Gastrocnemius medialis (tissue), 4 donors: Measurements from ENCODE around the gene KCNQ1. TPM values are rescaled to one million over a fixed set of nuclear protein-coding genes. Genes with fewer than 3 reads are reported as not detected.

Experiments used
- ATAC-seq, 2 donors: fragments of 150-250 bp; one replicate each; pipeline ENCODE4 v1.9.1; 2016
- DNase-seq, 2 donors: peaks; one replicate each; pipeline ENCODE4 v3.0.0-alpha.2; 2019
- H3K27ac ChIP-seq, 4 donors: fragments of 200-600 bp; sonication (generic); 1 replicate in 1 of 4; 2 replicates in 3 of 4; pipeline ENCODE4 v1.5.1; 2016 to 2018; ENCODE audit warnings: mild to moderate bottlenecking in 2 of 4, moderate library complexity in 1 of 4
- H3K27me3 ChIP-seq, 3 donors: fragments of 200-600 bp; sonication (generic) in 2 of 3; 1 replicate in 1 of 3; 2 replicates in 2 of 3; pipeline versions ENCODE4 v1.5.1 to v1.6.0; 2016 to 2019; ENCODE audit warnings: mild to moderate bottlenecking in 1 of 3, moderate library complexity in 1 of 3
- H3K36me3 ChIP-seq, 2 donors: fragments of 200-600 bp; sonication (generic) in 1 of 2; one replicate each; pipeline ENCODE4 v1.5.1; 2017 to 2018
- H3K4me1 ChIP-seq, 2 donors: fragments of 200-600 bp; sonication (generic) in 1 of 2; one replicate each; pipeline ENCODE4 v1.5.1; 2016 to 2017; ENCODE audit warnings: mild to moderate bottlenecking in 2 of 2
- H3K4me3 ChIP-seq, 4 donors: fragments of 200-600 bp; sonication (generic) in 3 of 4; 1 replicate in 1 of 4; 2 replicates in 3 of 4; pipeline ENCODE4 v1.5.1; 2016 to 2019; ENCODE audit warnings: mild to moderate bottlenecking in 2 of 4
- H3K9me3 ChIP-seq, 3 donors: fragments of 200-600 bp; sonication (generic) in 2 of 3; 1 replicate in 1 of 3; 2 replicates in 2 of 3; pipeline ENCODE4 v1.5.1; 2016 to 2019
- POLR2A ChIP-seq, 2 donors: fragments of 450-650 bp; IDR thresholded peaks; one replicate each; pipeline ENCODE4 v1.6.1; 2017; ENCODE audit warnings: antibody characterized with exemption in 2 of 2, mild to moderate bottlenecking in 2 of 2, moderate library complexity in 2 of 2
- in situ Hi-C, 4 donors: fragments of 200-750 bp; cut with MboI; loops; one replicate each; pipeline versions ENCODE4 v1.15.0 to v1.8.0; 2017; ENCODE audit warnings: low sequenced_read_pairs in 4 of 4
- intact Hi-C: fragments of 100-400 bp; cut with DNase I; formaldehyde crosslinking; loops from one replicate; pipeline ENCODE4 v1.15.1; 2023; ENCODE audit warnings: low total_unique reads
- total RNA-seq, 4 donors: library from RNA; depleted of rRNA; stranded (reverse); fragments of >200 nt; gene quantifications; one replicate each; pipeline versions ENCODE4 v1.1.0 to v1.2.3, GENCODE V29; 2016
- TF ChIP-seq, protein P1 (sequence below), 5 experiments: fragments of 450-650 bp in 3 of 5; fragments of 200-600 bp in 2 of 5; sonication (generic) in 2 of 5; IDR thresholded peaks in 4 of 5; conservative IDR thresholded peaks in 1 of 5; 1 replicate in 4 of 5; 2 replicates in 1 of 5; pipeline ENCODE4 v1.5.1; 2016 to 2019; ENCODE audit warnings: antibody characterized with exemption in 5 of 5, mild to moderate bottlenecking in 3 of 5, moderate library complexity in 3 of 5

Gene KCNQ1
- total RNA-seq, 4 donors from 2014 or later: 0.15 to 1.00 (median 0.67) TPM

DNA sequence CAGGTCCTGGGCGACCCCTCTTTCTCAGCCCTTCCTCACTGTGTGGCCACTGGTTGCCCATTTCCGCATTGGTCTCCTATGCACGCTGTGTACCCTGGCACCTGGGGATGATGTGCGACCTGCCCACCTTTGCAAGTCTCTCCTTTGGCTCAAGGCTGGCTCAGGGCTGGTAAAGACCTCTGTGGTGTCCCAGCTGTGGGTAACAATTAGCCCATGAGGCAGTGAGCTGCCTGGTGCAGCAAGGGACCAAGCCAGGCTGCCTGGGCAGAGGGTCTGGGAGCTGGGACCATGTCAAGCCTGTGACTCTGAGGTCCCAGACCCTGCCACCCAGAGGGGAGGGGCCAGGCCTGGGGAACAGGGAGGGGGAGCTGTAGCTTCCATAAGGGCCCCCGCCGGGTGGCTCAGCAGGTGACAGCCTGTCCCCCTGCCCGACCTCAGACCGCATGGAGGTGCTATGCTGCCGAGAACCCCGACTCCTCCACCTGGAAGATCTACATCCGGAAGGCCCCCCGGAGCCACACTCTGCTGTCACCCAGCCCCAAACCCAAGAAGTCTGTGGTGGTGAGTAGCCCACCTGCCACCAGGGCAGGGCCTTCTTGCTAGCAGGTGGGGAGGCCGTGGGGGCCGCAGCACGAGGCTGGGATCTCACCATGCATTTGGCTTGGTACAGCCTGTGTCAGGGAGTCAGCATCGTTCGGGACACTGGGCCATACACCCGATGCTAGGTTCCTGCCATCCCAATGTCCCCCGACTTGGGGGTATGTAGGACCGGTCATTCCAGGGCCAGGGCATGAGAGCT is 142.5 kb downstream of the KCNQ1 start:
- Histone ChIP-seq H3K36me3 (no peaks in the 10 kb centered on the region), H3K27me3 (no peaks in the 10 kb centered on the region), H3K4me1 (no peaks in the 10 kb centered on the region), H3K9me3 (no peaks in the 10 kb centered on the region), H3K27ac (no peak overlapping the region), H3K4me3 (no peak overlapping the region)
- DNase-seq: no peak
- intact Hi-C loops: no loop called here
- in situ Hi-C loops: no loop called here
- TF ChIP-seq POLR2A (IDR thresholded peaks at IDR 0.05): no peak
- no peak for ATAC-seq

GRCh38 chr11:2587976-2588748 is 143.4 kb downstream of the KCNQ1 start:
- Histone ChIP-seq H3K27me3 (no peaks in the 10 kb centered on the region), H3K4me3 (no peak overlapping the region), H3K9me3 (no peaks in the 10 kb centered on the region), H3K36me3 (no peaks in the 10 kb centered on the region), H3K27ac (no peak overlapping the region), H3K4me1 (no peaks in the 10 kb centered on the region)
- ATAC-seq (no peak), DNase-seq (no peak)
- in situ Hi-C loops (no loop called here), intact Hi-C loops (no loop called here)
- TF ChIP-seq POLR2A (IDR thresholded peaks at IDR 0.05): no peak
- TF ChIP-seq, protein P1, sequence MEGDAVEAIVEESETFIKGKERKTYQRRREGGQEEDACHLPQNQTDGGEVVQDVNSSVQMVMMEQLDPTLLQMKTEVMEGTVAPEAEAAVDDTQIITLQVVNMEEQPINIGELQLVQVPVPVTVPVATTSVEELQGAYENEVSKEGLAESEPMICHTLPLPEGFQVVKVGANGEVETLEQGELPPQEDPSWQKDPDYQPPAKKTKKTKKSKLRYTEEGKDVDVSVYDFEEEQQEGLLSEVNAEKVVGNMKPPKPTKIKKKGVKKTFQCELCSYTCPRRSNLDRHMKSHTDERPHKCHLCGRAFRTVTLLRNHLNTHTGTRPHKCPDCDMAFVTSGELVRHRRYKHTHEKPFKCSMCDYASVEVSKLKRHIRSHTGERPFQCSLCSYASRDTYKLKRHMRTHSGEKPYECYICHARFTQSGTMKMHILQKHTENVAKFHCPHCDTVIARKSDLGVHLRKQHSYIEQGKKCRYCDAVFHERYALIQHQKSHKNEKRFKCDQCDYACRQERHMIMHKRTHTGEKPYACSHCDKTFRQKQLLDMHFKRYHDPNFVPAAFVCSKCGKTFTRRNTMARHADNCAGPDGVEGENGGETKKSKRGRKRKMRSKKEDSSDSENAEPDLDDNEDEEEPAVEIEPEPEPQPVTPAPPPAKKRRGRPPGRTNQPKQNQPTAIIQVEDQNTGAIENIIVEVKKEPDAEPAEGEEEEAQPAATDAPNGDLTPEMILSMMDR (IDR thresholded peaks at IDR 0.05 in 4 of 5, conservative IDR thresholded peaks at IDR 0.05 in 1 of 5): no peak

DNA sequence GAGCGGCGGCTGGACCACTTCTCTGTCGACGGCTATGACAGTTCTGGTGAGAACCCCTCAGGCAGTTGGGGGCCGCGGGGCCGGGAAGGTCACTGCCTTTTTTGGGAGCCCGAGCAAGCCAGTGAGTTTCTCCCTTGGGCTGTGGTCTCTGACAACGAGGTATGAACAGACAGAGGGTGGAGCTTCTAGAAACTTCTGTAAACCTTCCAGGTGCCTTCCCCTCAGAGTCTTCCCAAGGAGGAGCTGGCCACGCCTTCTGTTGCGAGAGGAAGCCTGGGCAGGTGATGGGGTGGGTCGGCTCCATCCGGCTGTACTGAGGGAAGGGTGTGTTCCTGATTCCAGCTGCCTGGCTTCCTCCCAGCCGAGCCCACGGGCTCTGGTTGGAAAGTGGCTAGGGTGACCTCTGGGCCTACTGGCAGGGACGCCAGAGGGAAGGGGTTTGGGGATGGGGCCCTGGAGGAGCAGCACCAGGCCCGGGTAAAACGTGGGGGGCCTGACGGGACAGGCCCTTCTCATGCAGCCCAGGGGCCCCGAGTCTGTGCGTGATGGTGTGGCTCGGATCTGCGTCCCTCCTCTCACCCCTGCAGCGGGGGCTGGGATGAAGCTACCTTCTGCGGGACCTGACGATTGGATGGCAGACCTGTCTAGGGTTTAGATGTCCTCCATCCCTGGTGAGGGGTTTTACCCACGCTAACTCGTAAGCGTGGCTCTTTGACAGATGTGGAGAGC is 144.2 kb downstream of the KCNQ1 start:
- Histone ChIP-seq H3K4me1 (no peaks in the 10 kb centered on the region), H3K4me3 (no peak overlapping the region), H3K9me3 (no peaks in the 10 kb centered on the region), H3K36me3 (no peaks in the 10 kb centered on the region), H3K27me3 (no peaks in the 10 kb centered on the region), H3K27ac (no peak overlapping the region)
- TF ChIP-seq, protein P1 (IDR thresholded peaks at IDR 0.05 in 4 of 5, conservative IDR thresholded peaks at IDR 0.05 in 1 of 5): no peak
- no peak for TF ChIP-seq POLR2A (IDR thresholded peaks at IDR 0.05)
- intact Hi-C loops: no loop called here
- ATAC-seq (no peak), DNase-seq (no peak)
- in situ Hi-C loops: no loop called here

- no peak for ATAC-seq
- DNase-seq: no peak
- Histone ChIP-seq H3K36me3 (no peaks in the 10 kb centered on the region), H3K27ac (no peak overlapping the region), H3K4me1 (no peaks in the 10 kb centered on the region), H3K9me3 (no peaks in the 10 kb centered on the region), H3K27me3 (no peaks in the 10 kb centered on the region), H3K4me3 (no peak overlapping the region)
- in situ Hi-C loops (no loop called here), intact Hi-C loops (no loop called here)
- TF ChIP-seq, protein P1 (IDR thresholded peaks at IDR 0.05 in 4 of 5, conservative IDR thresholded peaks at IDR 0.05 in 1 of 5): no peak
- TF ChIP-seq POLR2A (IDR thresholded peaks at IDR 0.05): no peak
Measured at GRCh38 chr11:2589538-2589934, 144.7 kb downstream of the KCNQ1 start.
